HG02852 (cell line): ENCODE results near the gene COL18A1.

Experiments used
- ATAC-seq: cut with Tn5 transposase; IDR thresholded peaks from one replicate; pipeline ENCODE4 v1.9.1; 2021; ENCODE audit warnings: mild to moderate bottlenecking, moderate library complexity; ENCODE audit not compliant: unreplicated experiment

Gene COL18A1

DNA sequence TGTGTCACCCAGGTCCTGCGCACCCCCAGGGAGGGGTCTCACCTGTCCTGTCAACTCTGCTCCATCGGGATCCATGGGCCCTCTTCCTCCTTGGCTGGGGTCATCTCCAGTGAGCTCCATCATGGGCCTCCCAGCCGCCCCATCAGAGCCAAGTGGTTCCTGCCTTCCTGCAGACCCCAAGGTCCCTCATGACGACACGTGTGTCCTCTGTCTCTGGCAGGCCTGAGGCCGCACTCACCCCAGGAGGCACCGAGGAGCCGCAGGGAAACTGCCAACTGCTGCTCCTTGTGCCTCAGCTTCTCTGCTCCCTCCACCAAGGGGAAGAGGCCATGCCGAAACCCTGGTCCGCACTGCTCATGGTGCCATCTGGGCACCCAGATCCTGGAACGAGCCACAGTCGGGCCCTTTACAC, 46.8 kb downstream of the COL18A1 start:
- no peak for ATAC-seq

GRCh38 chr21:45452696-45453307, 47.8 kb downstream of the COL18A1 start:
- no peak for ATAC-seq

GRCh38 chr21:45453308-45453950, 48.5 kb downstream of the COL18A1 start:
- no peak for ATAC-seq

DNA sequence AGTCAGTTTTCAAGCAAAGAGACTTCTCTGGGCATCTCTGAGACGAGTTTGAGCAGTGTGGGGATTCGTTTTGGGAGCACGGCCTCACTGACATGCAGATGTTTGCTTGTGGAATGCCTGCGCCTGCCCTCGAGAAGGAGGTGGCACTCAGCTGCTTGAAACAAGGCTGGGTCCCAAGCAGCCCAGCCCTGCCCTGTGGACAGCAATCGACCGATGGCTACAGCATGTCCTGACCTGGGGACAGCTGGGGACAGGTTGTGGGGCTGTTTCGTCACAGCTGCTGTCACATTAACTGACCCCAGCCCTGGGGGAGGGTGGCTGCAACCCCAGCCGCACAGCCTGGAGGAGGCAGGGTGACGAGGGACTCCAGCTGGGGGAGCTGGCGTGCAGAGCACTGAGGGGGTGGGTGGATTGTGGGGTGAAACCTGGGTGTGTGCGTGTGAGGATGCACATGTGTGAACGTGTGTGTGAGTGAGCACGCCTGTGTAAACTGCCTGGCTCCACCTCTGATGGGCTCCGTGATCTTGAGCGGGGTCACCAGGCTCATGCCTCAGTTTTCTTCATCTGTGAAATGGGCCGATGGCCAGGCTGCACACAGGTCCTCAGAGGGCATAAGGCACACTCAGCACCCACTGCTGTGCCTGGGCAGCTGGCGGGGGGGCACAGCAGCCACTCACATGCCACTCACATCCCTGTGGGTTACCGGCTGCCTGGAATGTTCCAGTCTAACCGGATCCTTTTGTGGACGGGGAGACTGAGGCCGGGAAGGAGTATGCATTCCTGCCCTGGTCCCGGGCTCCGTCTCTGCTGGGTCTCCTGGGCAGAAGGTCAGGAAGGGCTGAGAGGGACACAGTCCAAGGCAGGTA, 49.3 kb downstream of the COL18A1 start:
- no peak for ATAC-seq

- ATAC-seq, result no peak
Measured at GRCh38 chr21:45454926-45455673, 50.1 kb downstream of the COL18A1 start.

DNA sequence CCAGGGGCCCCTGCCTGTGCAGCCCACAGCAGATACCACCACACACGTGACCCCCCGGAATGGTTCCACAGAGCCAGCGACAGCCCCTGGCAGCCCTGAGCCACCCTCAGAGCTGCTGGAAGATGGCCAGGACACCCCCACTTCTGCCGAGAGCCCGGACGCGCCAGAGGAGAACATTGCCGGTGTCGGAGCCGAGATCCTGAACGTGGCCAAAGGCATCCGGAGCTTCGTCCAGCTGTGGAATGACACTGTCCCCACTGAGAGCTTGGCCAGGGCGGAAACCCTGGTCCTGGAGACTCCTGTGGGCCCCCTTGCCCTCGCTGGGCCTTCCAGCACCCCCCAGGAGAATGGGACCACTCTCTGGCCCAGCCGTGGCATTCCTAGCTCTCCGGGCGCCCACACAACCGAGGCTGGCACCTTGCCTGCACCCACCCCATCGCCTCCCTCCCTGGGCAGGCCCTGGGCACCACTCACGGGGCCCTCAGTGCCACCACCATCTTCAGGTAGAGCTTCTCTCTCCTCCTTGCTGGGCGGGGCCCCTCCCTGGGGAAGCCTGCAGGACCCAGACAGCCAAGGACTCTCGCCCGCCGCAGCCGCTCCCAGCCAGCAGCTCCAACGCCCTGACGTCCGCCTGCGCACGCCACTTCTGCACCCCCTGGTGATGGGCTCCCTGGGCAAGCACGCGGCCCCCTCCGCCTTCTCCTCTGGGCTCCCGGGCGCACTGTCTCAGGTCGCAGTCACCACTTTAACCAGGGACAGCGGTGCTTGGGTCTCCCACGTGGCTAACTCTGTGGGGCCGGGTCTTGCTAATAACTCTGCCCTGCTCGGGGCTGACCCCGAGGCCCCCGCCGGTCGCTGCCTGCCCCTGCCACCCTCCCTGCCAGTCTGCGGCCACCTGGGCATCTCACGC, 51.0 kb downstream of the COL18A1 start:
- no peak for ATAC-seq

- ATAC-seq, result no peak
Measured at GRCh38 chr21:45456584-45457160, 51.7 kb downstream of the COL18A1 start.

GRCh38 chr21:45457161-45457831, 52.3 kb downstream of the COL18A1 start:
- ATAC-seq, result no peak

GRCh38 chr21:45457832-45458172, 52.8 kb downstream of the COL18A1 start:
- no peak for ATAC-seq

DNA sequence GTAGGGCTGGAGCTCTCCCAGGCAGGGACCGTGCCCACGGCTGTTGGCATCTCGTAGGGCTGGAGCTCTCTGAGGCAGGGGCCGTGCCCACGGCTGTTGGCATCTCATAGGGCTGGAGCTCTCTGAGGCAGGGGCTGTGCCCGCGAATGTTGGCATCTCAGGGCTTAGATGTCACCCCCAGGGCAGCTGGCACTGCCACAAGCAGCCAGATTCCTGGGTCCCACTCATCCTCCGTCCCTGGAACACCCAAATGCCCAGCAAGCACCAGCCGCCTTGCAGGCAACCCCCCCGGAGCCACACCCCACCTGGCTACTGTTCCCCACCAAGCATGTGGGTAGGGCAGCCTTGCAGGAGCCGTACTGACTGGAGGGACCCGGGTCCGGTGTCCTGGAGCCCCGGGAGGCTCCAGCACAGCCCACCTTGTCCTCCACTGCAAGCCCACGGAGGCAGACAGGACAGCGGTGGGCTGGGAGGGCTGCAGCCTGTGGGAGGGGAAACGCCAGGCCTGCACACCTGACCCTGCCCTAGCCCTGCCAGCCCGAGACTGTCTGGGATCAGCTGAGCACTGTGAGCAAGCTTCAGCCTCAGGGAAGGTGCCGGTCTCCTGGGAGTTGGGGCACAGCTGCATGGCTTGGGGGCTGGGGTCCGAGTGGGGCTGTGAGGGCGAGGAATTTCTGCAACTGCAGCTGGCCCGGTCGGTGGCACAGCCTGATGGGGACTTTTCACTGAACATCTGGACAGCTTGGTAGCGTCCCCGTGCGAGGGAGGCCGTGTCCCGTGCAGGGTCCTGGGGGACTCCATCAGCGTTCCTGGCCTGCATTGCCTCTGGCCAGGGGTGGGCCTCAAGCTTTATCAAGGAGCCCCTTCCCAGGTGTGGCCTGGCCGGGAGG, 53.6 kb downstream of the COL18A1 start:
- ATAC-seq, result no peak

GRCh38 chr21:45459171-45460010, 54.4 kb downstream of the COL18A1 start:
- no peak for ATAC-seq

DNA sequence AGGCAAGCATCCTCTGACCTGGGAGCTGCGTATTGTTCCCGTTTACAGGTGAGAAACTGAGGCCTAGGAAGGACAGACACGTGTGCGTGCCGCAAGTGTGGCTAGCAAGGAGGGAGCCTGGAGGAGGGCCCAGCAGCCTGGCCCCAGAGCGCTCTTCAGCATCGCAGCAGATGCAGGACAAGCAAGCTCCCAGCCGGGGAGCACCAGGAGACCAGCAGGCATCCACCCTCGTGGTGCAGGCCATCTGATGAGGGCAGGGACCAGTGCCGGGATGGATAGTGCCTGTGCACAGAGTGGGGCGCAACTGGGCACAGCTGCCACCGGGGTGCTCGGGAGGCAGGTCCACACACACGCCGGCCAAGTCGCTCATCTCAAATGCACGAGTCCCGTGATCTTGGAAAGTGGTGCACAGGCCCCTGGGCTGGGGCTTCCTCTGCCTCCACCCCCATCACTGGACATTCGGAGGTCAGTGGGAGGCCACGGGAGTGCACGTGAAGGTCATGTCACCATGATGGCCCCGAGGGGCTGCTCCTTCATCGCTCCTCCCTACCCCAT, 55.1 kb downstream of the COL18A1 start:
- no peak for ATAC-seq

- ATAC-seq, result no peak
Measured at GRCh38 chr21:45460611-45461368, 55.8 kb downstream of the COL18A1 start.

- ATAC-seq, result no peak
Measured at GRCh38 chr21:45461369-45461750, 56.4 kb downstream of the COL18A1 start.

DNA sequence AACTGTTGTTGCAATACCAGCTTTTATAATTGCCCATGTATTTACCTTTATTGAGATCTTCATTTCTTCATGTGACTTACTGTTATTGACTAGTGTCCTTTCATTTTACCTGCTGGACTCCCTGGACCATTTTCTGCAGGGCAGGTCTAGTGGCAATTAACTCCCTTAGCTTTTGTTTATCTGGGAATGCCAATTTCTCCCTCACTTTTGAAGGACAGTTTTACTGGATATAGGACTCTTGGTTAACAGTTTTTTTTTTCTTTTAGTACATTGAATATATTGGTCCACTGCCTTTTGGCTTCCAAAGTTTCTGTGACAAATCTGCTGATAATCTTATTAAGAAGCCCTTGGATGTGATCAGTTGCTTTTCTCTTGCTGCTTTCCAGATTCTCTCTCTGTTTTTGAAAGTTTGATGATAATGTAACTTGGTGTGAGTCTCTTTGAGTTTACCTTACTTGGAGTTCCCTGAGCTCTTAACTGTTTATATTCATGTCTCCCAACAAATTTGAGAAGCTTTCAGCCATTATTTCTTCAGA, 56.9 kb downstream of the COL18A1 start:
- ATAC-seq, result no peak

DNA sequence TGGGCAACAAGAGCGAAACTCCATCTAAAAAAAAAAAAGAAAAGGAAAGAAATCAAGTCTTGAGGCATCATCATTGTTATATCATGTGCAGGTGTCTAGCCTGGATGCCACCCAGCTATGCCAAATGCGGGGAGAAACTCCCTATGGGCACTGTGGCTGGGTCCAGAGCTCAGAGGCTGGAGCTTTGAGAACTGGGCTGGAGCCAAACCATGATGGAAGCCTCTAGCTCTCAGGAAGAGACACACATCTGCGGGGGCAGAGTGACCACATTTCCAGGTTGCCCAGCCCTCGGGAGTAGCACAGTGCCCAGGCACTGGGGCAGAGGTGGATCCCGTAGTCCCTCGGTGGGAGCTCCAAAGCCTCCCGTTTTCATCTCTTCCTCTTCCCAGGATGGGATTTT, 58.9 kb downstream of the COL18A1 start:
- no peak for ATAC-seq
